GM18870 (cell line): ENCODE measurements around the gene CPM.
"Not testable (repeated sequence)": the region's sequence is repeated elsewhere in the genome, so short reads cannot be mapped to it uniquely, and the experiment has no call there.

Experiments used
- ATAC-seq: cut with Tn5 transposase; IDR thresholded peaks from one replicate; pipeline ENCODE4 v1.9.1; 2021; ENCODE audit warnings: moderate library complexity; ENCODE audit not compliant: unreplicated experiment

The CPM gene

GRCh38 chr12:68855111-68855510 is 77.9 kb downstream of the CPM start:
- ATAC-seq: no peak

DNA sequence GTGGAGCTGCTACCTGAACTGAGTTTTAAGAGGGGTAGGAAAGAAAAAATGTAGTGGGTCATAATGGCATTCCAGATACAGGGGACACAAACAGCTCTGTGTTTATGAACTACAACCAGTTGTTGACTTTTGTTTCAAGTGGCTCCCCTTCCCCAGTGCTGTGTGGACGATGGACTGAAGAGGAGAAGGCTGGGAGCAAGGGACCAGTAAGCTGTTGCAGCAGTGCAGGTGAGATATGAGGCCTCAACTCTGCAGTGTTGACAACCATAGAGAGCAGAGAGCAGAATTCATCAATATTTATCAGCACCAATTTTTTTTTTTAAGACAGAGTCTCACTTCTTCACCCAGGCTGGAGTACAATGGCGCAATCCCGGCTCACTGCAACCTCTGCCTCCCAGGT is 78.4 kb downstream of the CPM start:
- no peak for ATAC-seq

DNA sequence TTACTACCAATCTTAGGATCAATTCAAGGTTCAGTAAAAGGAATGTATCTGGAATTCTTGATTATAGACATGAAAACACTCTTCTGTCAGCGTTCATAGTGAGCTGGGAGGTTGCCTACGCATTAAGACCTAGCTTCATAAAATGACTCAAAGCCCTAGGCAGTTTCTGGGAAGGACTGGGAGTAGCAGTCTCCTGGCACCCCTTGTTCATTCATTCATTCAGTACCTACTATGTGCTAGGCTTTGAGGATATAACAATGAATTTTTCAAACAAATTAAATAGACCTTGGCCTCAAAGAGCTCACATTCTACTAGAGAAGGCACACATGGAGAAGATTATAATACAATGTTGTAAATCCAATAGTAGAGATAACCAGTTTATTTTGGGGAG is 78.9 kb downstream of the CPM start:
- ATAC-seq: no peak

DNA sequence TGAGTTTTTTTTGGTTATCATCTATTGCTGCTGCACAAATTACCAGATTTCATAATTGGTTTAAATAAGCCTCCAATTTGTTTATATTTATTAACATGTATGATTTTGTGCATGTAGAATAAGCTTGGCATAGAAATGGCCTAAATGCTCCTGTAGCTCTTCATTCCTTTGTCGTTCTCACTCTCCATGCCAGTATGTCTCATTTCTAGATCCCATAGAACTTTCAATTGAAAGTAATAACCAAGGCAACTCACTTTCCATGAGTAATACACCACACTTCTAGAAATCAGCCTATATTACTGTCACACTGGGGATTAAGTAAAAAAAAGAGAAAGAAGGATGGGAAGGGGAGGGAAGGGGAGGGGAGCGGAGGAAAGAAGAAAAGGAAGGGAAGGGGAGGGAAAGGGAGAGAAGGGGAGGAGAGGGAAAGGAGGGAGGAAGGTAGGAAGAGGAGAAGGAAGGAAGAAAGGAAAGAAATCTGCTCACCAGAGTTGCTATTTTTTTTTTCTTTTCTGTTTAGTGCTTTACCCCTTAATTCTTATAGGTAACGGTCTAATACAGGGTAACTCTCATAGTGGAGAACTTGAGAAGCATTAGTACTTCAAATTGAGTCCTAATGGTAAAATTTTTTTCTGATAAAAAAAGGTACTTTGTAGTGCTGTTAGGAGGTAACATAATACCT is 79.4 kb downstream of the CPM start:
- no peak for ATAC-seq

DNA sequence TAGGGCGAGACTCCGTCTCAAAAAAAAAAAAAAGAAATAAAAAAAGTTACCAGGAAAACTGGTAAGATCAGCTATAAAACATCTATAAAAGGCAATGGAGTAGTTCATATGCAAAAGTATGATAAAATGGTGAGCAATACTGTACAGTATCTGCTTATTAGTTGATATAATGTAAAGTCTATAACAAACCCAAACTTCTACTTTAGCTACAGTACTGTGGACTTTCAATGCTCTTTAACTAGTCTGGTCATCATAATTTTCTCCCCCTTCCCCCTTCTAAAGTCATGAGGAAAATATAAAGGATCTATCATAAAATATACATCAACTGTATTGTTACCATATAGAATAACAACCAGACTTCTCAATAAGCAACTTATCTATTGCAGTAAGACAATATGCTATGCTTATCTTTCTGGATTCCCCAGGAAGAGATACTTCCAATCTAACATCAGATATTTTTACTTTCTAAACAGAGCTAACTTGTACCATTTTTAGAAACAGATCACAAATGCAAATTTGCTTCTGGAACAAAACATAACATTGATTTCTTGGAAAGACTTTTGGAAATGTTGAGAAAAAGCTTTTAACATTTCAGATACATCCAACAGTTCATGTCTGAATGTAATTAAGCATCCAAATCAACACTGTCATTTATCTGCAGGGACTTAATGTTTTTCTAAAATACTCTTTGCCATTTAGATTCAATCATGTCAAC is 81.2 kb downstream of the CPM start:
- ATAC-seq: no peak

GRCh38 chr12:68850390-68850789 is 82.6 kb downstream of the CPM start:
- ATAC-seq: no peak

DNA sequence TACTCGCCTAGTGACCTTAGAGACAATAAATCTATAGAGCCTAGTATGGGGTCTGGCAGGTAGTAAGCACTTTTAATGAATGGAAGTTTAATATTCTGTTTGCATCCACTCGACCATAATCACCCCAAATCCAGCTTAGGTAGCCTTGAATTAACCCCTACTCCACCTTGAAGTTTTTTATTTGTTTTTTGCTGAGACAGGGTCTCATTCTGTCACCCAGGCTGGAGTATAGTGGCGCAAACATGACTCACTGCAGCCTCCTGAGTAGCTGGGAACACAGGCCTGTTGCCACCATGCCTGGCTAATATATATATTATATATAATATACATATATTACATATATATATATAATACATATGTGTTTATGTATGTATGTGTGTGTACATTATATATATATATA is 86.2 kb downstream of the CPM start:
- no peak for ATAC-seq

DNA sequence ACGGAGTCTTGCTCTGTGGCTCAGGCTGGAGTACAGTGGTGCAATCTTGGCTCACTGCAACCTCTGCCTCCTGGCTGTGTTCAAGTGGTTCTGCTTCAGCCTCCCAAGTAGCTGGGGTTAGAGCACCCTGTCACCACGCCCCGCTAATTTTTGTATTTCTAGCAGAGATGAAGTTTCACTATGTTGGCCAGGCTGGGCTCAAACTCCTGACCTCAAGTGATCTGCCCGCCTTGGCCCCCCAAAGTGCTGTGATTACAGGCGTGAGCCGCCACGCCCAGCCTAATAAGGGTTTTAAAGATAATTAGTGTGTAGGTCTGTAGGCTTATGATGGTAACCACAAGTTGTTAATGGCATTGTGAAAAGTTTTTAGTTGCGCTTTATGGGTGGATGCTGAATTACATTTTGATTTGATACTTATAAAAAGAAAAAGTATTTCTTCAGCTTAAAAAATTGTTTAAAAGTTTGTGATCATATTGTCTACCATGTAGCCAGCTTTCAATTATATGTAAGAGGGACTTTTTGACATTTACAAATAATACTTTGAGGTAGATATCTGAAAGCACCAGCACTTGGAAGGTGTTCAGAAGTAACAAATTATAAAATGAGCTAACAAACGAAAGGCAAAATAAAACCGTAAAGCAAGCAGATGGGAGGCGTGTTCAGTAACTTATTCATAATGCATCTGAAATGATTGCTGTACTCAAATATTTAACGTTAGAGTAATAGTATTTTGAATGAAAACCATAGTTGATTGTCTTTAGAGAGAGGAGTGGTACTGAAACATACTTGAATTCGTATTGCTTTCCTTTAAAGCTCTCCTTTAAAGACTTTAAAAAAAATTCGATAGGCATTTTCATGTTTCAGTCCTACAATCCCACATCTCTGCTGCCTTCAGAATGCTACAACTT is 87.9 kb downstream of the CPM start:
- ATAC-seq: no peak

- no peak for ATAC-seq
Measured at GRCh38 chr12:68844318-68844745, 88.6 kb downstream of the CPM start.

- no peak for ATAC-seq
Measured at GRCh38 chr12:68842784-68843567, 90.0 kb downstream of the CPM start.

GRCh38 chr12:68842123-68842522 is 90.8 kb downstream of the CPM start:
- ATAC-seq: no peak

DNA sequence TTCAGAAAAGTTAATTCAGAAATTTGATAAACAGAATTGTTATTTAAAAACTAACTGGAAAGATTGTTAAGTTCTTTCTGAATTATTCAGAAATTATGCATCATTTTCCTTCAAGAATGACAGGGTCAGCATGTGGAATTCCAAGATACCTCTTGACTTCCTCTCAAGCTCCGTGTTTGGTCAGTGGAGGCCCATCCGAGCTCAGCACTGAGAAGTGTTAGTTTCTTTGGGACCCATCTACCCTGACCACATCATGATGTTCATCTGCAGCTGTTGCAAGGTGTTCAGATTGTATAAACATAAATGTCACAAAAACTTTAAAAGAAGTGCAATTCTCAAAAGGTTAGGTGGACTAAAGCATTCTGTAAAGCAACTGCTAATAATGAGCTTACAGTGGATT is 91.3 kb downstream of the CPM start:
- ATAC-seq: no peak

GRCh38 chr12:68841175-68841574 is 91.8 kb downstream of the CPM start:
- not testable (repeated sequence) for ATAC-seq

DNA sequence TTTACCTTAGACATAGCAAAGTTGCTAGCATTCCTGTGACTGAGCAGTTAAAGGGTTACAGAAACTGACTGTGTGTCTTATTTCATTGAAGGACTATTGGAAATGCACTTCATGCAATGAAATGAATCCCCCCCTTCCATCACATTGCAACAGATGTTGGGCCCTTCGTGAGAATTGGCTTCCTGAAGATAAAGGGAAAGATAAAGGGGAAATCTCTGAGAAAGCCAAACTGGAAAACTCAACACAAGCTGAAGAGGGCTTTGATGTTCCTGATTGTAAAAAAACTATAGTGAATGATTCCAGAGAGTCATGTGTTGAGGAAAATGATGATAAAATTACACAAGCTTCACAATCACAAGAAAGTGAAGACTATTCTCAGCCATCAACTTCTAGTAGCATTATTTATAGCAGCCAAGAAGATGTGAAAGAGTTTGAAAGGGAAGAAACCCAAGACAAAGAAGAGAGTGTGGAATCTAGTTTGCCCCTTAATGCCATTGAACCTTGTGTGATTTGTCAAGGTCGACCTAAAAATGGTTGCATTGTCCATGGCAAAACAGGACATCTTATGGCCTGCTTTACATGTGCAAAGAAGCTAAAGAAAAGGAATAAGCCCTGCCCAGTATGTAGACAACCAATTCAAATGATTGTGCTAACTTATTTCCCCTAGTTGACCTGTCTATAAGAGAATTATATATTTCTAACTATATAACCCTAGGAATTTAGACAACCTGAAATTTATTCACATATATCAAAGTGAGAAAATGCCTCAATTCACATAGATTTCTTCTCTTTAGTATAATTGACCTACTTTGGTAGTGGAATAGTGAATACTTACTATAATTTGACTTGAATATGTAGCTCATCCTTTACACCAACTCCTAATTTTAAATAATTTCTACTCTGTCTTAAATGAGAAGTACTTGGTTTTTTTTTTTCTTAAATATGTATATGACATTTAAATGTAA is 93.5 kb downstream of the CPM start:
- no peak for ATAC-seq

DNA sequence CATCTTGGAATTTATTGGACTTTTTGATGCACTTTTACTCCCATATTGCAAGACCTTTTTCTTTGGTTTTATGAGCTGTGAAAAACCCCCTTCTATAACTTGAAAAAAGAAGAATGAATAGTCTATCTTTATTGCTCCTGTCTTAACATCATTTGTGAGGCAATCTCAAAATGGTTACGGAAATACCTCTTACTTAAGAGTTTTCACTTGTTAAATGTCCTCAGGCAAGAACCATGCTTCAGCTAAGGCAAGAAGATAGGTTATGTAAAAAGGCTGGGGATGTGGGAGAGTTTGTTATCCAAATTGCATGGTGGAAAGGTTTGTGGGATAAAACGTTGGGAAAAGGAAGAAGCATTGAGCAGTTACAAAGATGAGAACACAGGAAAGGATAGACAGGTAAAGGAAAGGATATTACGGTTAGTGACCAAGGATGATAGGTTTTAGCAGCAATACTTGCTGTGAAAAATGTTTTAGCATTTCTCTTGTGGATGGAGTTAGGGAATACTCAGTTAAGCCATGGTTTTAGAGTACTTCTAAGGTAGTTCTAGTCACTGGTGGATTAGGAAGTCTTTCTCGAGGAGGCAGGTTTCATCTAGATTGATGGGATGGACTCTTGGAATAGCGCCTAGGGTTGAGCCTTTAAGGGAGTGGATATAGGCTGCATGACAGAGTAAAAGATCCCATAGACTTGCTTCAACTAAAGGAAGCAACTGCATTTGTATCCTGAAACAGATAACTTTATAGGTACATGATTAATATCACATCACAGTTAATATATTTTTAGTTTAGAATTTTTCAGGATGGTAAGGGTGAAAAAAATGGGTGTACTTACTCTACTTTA is 94.7 kb downstream of the CPM start:
- ATAC-seq: no peak

GRCh38 chr12:68837215-68837614 is 95.8 kb downstream of the CPM start:
- no peak for ATAC-seq

- ATAC-seq: no peak
Measured at GRCh38 chr12:68835333-68835908, 97.5 kb downstream of the CPM start.

GRCh38 chr12:68833508-68833907 is 99.5 kb downstream of the CPM start:
- no peak for ATAC-seq

- no peak for ATAC-seq
Measured at GRCh38 chr12:68832504-68832867, 100.5 kb downstream of the CPM start.
